Measurements from ENCODE around the gene C19orf25. TPM values are rescaled to one million over a fixed set of nuclear protein-coding genes. Genes with fewer than 3 reads are reported as not detected.

The C19orf25 gene
- total and polyA plus RNA-seq, 2 of the 13 experiments (the other 11 are each of a cell fraction or from before 2014, with no cell fraction given): 14.2 to 32.4 TPM

DNA sequence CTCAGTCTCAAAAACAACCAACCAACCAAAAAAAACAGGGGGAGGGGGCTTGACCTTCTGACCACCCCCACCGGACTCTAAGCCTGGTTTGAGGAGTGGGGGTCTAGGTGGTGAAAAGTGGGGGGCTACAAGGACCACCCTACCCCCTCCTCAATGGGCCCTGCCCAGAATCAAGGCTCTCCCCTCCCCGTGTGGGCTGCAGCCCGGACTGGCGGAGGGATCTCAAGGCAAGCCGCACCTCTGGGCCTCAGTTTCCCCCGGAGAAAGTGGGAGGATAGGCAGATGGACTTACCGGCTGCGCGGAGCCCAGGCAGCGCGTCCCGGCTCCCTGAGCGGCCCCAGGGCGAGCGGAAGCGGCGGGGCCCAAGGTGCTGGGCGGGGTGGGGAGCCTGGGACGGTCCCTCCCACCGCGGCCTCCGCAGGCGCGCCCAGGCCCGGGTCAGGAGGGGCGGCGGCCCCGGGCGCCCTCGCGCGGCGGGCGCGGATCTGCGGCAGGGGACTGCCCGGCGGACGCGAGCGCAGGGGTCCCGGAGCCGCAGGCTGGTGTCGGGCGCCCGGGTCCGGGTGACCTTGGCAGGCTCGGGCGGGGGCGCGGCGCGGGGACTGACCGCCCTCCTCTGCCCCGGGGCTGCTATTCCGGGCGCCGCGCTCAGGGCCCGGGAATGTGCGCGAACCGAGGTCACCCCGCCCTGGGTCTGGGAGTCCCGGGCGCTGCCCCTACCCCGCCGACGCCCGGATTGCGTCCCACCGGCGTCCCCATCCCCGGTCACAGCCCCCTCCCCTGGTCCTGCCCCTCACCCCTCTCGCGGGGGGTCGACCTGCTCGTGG, 33.9 kb upstream of the C19orf25 start, which contains the start of gene ADAMTSL5 (continued):
- TF ChIP-seq, protein P1, sequence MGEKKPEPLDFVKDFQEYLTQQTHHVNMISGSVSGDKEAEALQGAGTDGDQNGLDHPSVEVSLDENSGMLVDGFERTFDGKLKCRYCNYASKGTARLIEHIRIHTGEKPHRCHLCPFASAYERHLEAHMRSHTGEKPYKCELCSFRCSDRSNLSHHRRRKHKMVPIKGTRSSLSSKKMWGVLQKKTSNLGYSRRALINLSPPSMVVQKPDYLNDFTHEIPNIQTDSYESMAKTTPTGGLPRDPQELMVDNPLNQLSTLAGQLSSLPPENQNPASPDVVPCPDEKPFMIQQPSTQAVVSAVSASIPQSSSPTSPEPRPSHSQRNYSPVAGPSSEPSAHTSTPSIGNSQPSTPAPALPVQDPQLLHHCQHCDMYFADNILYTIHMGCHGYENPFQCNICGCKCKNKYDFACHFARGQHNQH (CRISPR knock-in tag; IDR thresholded peaks at IDR 0.05): 0 out of 2 replicates have a peak, but pooled peaks have one; percentile 25
- TF ChIP-seq XBP1 (CRISPR knock-in tag; IDR thresholded peaks at IDR 0.05) (no peak), MAF1 (CRISPR knock-in tag; IDR thresholded peaks at IDR 0.05; ENCODE audit: borderline replicate concordance) (no peak), DR1 (CRISPR knock-in tag; IDR thresholded peaks at IDR 0.05) (no peak), ZNF44 (CRISPR knock-in tag; IDR thresholded peaks at IDR 0.05) (no peak), ZNF7 (CRISPR knock-in tag; IDR thresholded peaks at IDR 0.05) (no peak), TOPORS (CRISPR knock-in tag; IDR thresholded peaks at IDR 0.05) (no peak), REL (CRISPR knock-in tag; conservative IDR thresholded peaks at IDR 0.05) (no peak), CREM (IDR thresholded peaks at IDR 0.05) (no peak), CREM (CRISPR knock-in tag; IDR thresholded peaks at IDR 0.05) (no peak), ZNF329 (CRISPR knock-in tag; IDR thresholded peaks at IDR 0.05; ENCODE audit: low read depth) (no peak), KMT2A (CRISPR knock-in tag; IDR thresholded peaks at IDR 0.05) (no peak), POLR2AphosphoS2 (IDR thresholded peaks at IDR 0.05; ENCODE audit: low read depth, low read length) (no peak), ZNF780A (CRISPR knock-in tag; IDR thresholded peaks at IDR 0.05) (no peak), ZNF781 (CRISPR knock-in tag; IDR thresholded peaks at IDR 0.05; ENCODE audit: borderline replicate concordance, not compliant biosample characterization) (no peak), ZNF547 (CRISPR knock-in tag; IDR thresholded peaks at IDR 0.05) (no peak), BRD4 (CRISPR knock-in tag; IDR thresholded peaks at IDR 0.05) (no peak), ZFYVE20 (CRISPR knock-in tag; IDR thresholded peaks at IDR 0.05; ENCODE audit: borderline replicate concordance, low read depth) (no peak), KLF11 (CRISPR knock-in tag; IDR thresholded peaks at IDR 0.05) (no peak)
- TF ChIP-seq, protein P2, sequence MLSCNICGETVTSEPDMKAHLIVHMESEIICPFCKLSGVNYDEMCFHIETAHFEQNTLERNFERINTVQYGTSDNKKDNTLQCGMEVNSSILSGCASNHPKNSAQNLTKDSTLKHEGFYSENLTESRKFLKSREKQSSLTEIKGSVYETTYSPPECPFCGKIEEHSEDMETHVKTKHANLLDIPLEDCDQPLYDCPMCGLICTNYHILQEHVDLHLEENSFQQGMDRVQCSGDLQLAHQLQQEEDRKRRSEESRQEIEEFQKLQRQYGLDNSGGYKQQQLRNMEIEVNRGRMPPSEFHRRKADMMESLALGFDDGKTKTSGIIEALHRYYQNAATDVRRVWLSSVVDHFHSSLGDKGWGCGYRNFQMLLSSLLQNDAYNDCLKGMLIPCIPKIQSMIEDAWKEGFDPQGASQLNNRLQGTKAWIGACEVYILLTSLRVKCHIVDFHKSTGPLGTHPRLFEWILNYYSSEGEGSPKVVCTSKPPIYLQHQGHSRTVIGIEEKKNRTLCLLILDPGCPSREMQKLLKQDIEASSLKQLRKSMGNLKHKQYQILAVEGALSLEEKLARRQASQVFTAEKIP (CRISPR knock-in tag; IDR thresholded peaks at IDR 0.05; ENCODE audit: borderline replicate concordance): no peak
- TF ChIP-seq, protein P3, sequence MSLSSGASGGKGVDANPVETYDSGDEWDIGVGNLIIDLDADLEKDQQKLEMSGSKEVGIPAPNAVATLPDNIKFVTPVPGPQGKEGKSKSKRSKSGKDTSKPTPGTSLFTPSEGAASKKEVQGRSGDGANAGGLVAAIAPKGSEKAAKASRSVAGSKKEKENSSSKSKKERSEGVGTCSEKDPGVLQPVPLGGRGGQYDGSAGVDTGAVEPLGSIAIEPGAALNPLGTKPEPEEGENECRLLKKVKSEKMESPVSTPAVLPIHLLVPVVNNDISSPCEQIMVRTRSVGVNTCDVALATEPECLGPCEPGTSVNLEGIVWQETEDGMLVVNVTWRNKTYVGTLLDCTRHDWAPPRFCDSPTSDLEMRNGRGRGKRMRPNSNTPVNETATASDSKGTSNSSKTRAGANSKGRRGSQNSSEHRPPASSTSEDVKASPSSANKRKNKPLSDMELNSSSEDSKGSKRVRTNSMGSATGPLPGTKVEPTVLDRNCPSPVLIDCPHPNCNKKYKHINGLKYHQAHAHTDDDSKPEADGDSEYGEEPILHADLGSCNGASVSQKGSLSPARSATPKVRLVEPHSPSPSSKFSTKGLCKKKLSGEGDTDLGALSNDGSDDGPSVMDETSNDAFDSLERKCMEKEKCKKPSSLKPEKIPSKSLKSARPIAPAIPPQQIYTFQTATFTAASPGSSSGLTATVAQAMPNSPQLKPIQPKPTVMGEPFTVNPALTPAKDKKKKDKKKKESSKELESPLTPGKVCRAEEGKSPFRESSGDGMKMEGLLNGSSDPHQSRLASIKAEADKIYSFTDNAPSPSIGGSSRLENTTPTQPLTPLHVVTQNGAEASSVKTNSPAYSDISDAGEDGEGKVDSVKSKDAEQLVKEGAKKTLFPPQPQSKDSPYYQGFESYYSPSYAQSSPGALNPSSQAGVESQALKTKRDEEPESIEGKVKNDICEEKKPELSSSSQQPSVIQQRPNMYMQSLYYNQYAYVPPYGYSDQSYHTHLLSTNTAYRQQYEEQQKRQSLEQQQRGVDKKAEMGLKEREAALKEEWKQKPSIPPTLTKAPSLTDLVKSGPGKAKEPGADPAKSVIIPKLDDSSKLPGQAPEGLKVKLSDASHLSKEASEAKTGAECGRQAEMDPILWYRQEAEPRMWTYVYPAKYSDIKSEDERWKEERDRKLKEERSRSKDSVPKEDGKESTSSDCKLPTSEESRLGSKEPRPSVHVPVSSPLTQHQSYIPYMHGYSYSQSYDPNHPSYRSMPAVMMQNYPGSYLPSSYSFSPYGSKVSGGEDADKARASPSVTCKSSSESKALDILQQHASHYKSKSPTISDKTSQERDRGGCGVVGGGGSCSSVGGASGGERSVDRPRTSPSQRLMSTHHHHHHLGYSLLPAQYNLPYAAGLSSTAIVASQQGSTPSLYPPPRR (CRISPR knock-in tag; IDR thresholded peaks at IDR 0.05; ENCODE audit: borderline replicate concordance): no peak
- TF ChIP-seq, protein P4, sequence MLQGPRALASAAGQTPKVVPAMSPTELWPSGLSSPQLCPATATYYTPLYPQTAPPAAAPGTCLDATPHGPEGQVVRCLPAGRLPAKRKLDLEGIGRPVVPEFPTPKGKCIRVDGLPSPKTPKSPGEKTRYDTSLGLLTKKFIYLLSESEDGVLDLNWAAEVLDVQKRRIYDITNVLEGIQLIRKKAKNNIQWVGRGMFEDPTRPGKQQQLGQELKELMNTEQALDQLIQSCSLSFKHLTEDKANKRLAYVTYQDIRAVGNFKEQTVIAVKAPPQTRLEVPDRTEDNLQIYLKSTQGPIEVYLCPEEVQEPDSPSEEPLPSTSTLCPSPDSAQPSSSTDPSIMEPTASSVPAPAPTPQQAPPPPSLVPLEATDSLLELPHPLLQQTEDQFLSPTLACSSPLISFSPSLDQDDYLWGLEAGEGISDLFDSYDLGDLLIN (CRISPR knock-in tag; IDR thresholded peaks at IDR 0.05; ENCODE audit: borderline replicate concordance): no peak
